GM23248 (cell line): ENCODE results near the gene ZNF285.

ENCODE experiments used
- EZH2 ChIP-seq: fragments of 200-600 bp; sonication (generic); IDR thresholded peaks from 2 replicates; pipeline ENCODE4 v1.6.1; 2018; ENCODE audit warnings: antibody characterized with exemption, mild to moderate bottlenecking; ENCODE audit not compliant: insufficient read depth, poor library complexity, severe bottlenecking
- EZH2phosphoT487 ChIP-seq: fragments of 200-600 bp; sonication (generic); IDR thresholded peaks from 2 replicates; pipeline ENCODE4 v1.6.1; 2018; ENCODE audit warnings: antibody characterized with exemption, moderate library complexity, mild to moderate bottlenecking, low read depth; ENCODE audit not compliant: insufficient read depth

DNA sequence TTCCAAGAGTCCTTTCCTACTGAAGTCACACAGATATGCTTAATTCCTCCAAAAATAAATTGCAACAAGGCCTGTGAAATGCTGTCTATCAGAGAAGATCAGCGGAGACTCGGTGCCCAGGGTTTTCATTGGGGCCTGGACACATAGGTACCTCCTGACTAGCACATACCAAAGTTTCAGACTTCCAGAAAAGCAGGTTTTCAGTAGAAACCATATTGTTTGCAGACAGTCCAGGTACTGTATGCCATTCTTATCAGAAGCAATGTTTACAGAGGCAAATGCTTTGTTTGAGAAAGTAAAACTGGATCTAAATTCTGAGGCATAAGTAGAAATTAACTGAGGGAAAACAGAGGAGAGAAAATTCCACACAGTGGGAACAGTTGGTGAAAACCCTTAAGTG is 34.0 kb upstream of the ZNF285 start:
- TF ChIP-seq EZH2 (no peak), EZH2phosphoT487 (no peak)
